ENCODE data around the gene TMEM41B. TPM values are rescaled to one million over a fixed set of nuclear protein-coding genes. Genes with fewer than 3 reads are reported as not detected.
A peak's percentile ranks its signal among the peaks of the same experiment; 100 is the strongest.

The TMEM41B gene
- polyA plus RNA-seq, 1 donor from 2014 or later, result 49.5 TPM

GRCh38 chr11:9265211-9266131, 48.9 kb downstream of the TMEM41B start, which contains the start of gene DENND5A:
Gene DENND5A (minus strand): TSS chr11:9265350. CDS start chr11:9265069, 281 bp downstream.
- H3K27ac ChIP-seq (ENCODE audit: low read length), result peak within 1 kb of the TSS; percentile 76
- H3K79me2 ChIP-seq (replicated peaks; ENCODE audit: insufficient read depth, low read length), result peaks cover 36% of the 10 kb centered on the region
- no peaks in the 10 kb centered on the region for H3F3A ChIP-seq (ENCODE audit: insufficient read depth, low read length, poor library complexity, severe bottlenecking)
- peak within 1 kb of the TSS; percentile 91 for H3K4me2 ChIP-seq (ENCODE audit: low read length)
- H3K9ac ChIP-seq (ENCODE audit: low read length), result peak within 1 kb of the TSS; percentile 86
- TF ChIP-seq EP300 (conservative IDR thresholded peaks at IDR 0.05; ENCODE audit: poor library complexity, severe bottlenecking), result peak; percentile 60
- no peak for TF ChIP-seq CTCF (IDR thresholded peaks at IDR 0.05; ENCODE audit: poor library complexity, severe bottlenecking)
- peak; percentile 30 for TF ChIP-seq TAF1 (IDR thresholded peaks at IDR 0.05; ENCODE audit: low read depth)
- peak; percentile 62 for TF ChIP-seq MXI1 (conservative IDR thresholded peaks at IDR 0.05; ENCODE audit: poor library complexity, severe bottlenecking)
- no peak for TF ChIP-seq EZH2 (IDR thresholded peaks at IDR 0.05; ENCODE audit: borderline replicate concordance, insufficient read depth, low read length, poor library complexity, severe bottlenecking)
- TF ChIP-seq SMC3 (conservative IDR thresholded peaks at IDR 0.05; ENCODE audit: poor library complexity), result peak; percentile 30
- TF ChIP-seq POLR2AphosphoS5 (IDR thresholded peaks at IDR 0.05), result peak; percentile 86
- TF ChIP-seq RAD21 (conservative IDR thresholded peaks at IDR 0.05), result no peak
- TF ChIP-seq REST (IDR thresholded peaks at IDR 0.05; ENCODE audit: borderline replicate concordance), result peak; percentile 34
- peak within 1 kb of the TSS; percentile 96 for H3K4me3 ChIP-seq (ENCODE audit: low read length)
- peak within 1 kb of the TSS; percentile 52 for H2AFZ ChIP-seq (ENCODE audit: low read depth, low read length)
- no peaks in the 10 kb centered on the region for H4K20me1 ChIP-seq (ENCODE audit: insufficient read depth)
- no peaks in the 10 kb centered on the region for H3K9me3 ChIP-seq (ENCODE audit: low read length)
- H3K36me3 ChIP-seq (ENCODE audit: insufficient read depth, low read length), result no peaks in the 10 kb centered on the region
- no peaks in the 10 kb centered on the region for H3K9me2 ChIP-seq (ENCODE audit: insufficient read depth, low read length)
- no peaks in the 10 kb centered on the region for H3K27me3 ChIP-seq (ENCODE audit: insufficient read depth, low read depth, low read length)

- no peaks in the 10 kb centered on the region for H3F3A ChIP-seq (ENCODE audit: insufficient read depth, low read length, poor library complexity, severe bottlenecking)
- H3K9me3 ChIP-seq (ENCODE audit: low read length), result no peaks in the 10 kb centered on the region
- TF ChIP-seq CTCF (IDR thresholded peaks at IDR 0.05; ENCODE audit: poor library complexity, severe bottlenecking) (no peak), EP300 (conservative IDR thresholded peaks at IDR 0.05; ENCODE audit: poor library complexity, severe bottlenecking) (no peak), POLR2AphosphoS5 (IDR thresholded peaks at IDR 0.05) (peak; percentile 18)
- H3K4me3 ChIP-seq (ENCODE audit: low read length), result peak overlapping the region; percentile 96
- H3K9me2 ChIP-seq (ENCODE audit: insufficient read depth, low read length), result no peaks in the 10 kb centered on the region
- peaks cover 40% of the 10 kb centered on the region for H3K79me2 ChIP-seq (replicated peaks; ENCODE audit: insufficient read depth, low read length)
- H4K20me1 ChIP-seq (ENCODE audit: insufficient read depth), result no peaks in the 10 kb centered on the region
- peak overlapping the region; percentile 51 for H2AFZ ChIP-seq (ENCODE audit: low read depth, low read length)
- peak overlapping the region; percentile 91 for H3K4me2 ChIP-seq (ENCODE audit: low read length)
- peak overlapping the region; percentile 72 for H3K27ac ChIP-seq (ENCODE audit: low read length)
- no peaks in the 10 kb centered on the region for H3K36me3 ChIP-seq (ENCODE audit: insufficient read depth, low read length)
- peak overlapping the region; percentile 86 for H3K9ac ChIP-seq (ENCODE audit: low read length)
- no peaks in the 10 kb centered on the region for H3K27me3 ChIP-seq (ENCODE audit: insufficient read depth, low read depth, low read length)
These were observed 49.8 kb downstream of the TMEM41B start for GRCh38 chr11:9264316-9265210.

Data from neural cell (in vitro differentiated cells).